Ishikawa (cell line): ENCODE measurements around the gene COL21A1.

Source experiments
- CEBPB ChIP-seq: IDR thresholded peaks from 2 replicates; pipeline ENCODE4 v1.6.1; 2012
- EGR1 ChIP-seq: IDR thresholded peaks from 2 replicates; pipeline ENCODE4 v1.6.1; 2012
- EP300 ChIP-seq: IDR thresholded peaks from 2 replicates; pipeline ENCODE4 v1.6.1; 2012; ENCODE audit warnings: borderline replicate concordance
- MAX ChIP-seq: IDR thresholded peaks from 2 replicates; pipeline ENCODE4 v1.6.1; 2012
- RAD21 ChIP-seq: IDR thresholded peaks from 2 replicates; pipeline ENCODE4 v1.6.1; 2012; ENCODE audit warnings: low read depth
- REST ChIP-seq: IDR thresholded peaks from 2 replicates; pipeline ENCODE4 v1.6.1; 2012; ENCODE audit warnings: low read depth, mild to moderate bottlenecking
- TAF1 ChIP-seq: IDR thresholded peaks from 2 replicates; pipeline ENCODE4 v1.6.1; 2012; ENCODE audit warnings: low read depth, mild to moderate bottlenecking
- YY1 ChIP-seq: IDR thresholded peaks from 2 replicates; pipeline ENCODE4 v1.6.1; 2012; ENCODE audit warnings: low read depth

- no peak for TF ChIP-seq CEBPB
- TF ChIP-seq YY1: no peak
- no peak for TF ChIP-seq RAD21
- no peak for TF ChIP-seq EGR1
- no peak for TF ChIP-seq REST
- no peak for TF ChIP-seq MAX
- TF ChIP-seq TAF1: no peak
- TF ChIP-seq EP300: no peak
Observed at GRCh38 chr6:56176741-56177140, 70.6 kb downstream of the COL21A1 start.
